ENCODE data around the gene LEUTX. TPM values are rescaled to one million over a fixed set of nuclear protein-coding genes. Genes with fewer than 3 reads are reported as not detected.

LEUTX gene
- total and polyA plus RNA-seq, 4 donors, result not detected

GRCh38 chr19:39737891-39738290 lies 40.8 kb upstream of the LEUTX start, which contains the start of gene CLC:
Gene CLC (minus strand): TSS chr19:39738029. CDS start chr19:39737952, 77 bp downstream.
- TF ChIP-seq CTCF (IDR thresholded peaks at IDR 0.05; ENCODE audit: low read depth, low read length, missing input control) (no peak), HNF4G (IDR thresholded peaks at IDR 0.05) (no peak)
- H3K36me3 ChIP-seq (ENCODE audit: control insufficient read depth in 4 of 4, insufficient read depth in 3 of 4, low read depth in 1 of 4, low read length in 3 of 4), result no peaks in the 10 kb centered on the region

DNA sequence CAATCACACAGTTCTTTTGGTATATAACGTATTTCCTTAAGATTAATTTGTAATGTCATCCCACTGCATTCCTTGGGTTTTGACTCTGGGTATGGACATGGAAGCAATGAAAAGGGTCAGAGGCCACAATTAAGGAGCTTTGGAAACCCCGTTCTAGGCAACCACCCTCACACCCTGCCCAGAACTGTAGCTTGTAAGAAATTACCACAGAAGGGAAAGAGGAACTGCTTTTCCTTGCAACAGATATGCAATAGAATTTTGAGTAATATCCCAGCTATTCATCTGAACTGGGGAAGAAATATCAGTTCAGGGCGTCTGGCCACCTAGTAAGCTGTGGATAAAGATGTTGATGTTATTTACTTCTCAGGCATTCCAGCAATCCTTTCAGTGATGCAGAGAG lies 39.8 kb upstream of the LEUTX start:
- Histone ChIP-seq H3K9ac (ENCODE audit: low read depth in 1 of 2, low read length in 2 of 2) (no peak overlapping the region), H3K4me1 (ENCODE audit: control insufficient read depth in 4 of 4, insufficient read depth in 4 of 4, low read length in 3 of 4) (no peaks in the 10 kb centered on the region), H3K4me3 (ENCODE audit: low read depth in 1 of 3, low read length in 3 of 3) (no peak overlapping the region), H3K36me3 (ENCODE audit: control insufficient read depth in 4 of 4, insufficient read depth in 3 of 4, low read depth in 1 of 4, low read length in 3 of 4) (no peaks in the 10 kb centered on the region), H3K27me3 (ENCODE audit: control insufficient read depth in 4 of 4, insufficient read depth in 4 of 4, low read length in 3 of 4) (peaks cover 0 to 5% (median 0%) of the 10 kb centered on the region in 4 donors), H3K27ac (ENCODE audit: low read depth in 1 of 2, low read length in 2 of 2) (no peak overlapping the region), H3K9me3 (ENCODE audit: control insufficient read depth in 4 of 4, low read length in 3 of 4) (no peaks in the 10 kb centered on the region)
- WGBS, result 44% methylated on average over 3 of the region's 3 CpGs
- DNase-seq (ENCODE audit: low spot score), result no peak
- TF ChIP-seq SP1 (IDR thresholded peaks at IDR 0.05) (no peak), ATF3 (IDR thresholded peaks at IDR 0.05) (no peak)

More at GRCh38 chr19:39737891-39738290, 40.8 kb upstream of the LEUTX start, which contains the start of gene CLC:
- no peak within 1 kb of the TSS for H3K27ac ChIP-seq (ENCODE audit: low read depth in 1 of 2, low read length in 2 of 2)
- H3K9me3 ChIP-seq (ENCODE audit: control insufficient read depth in 4 of 4, low read length in 3 of 4), result no peaks in the 10 kb centered on the region
- no peak within 1 kb of the TSS for H3K9ac ChIP-seq (ENCODE audit: low read depth in 1 of 2, low read length in 2 of 2)
- H3K4me1 ChIP-seq (ENCODE audit: control insufficient read depth in 4 of 4, insufficient read depth in 4 of 4, low read length in 3 of 4), result no peaks in the 10 kb centered on the region
- H3K27me3 ChIP-seq (ENCODE audit: control insufficient read depth in 4 of 4, insufficient read depth in 4 of 4, low read length in 3 of 4), result peaks cover 0 to 5% (median 0%) of the 10 kb centered on the region in 4 donors
- 41% methylated on average over 3 of the region's 3 CpGs for WGBS
- H3K4me3 ChIP-seq (ENCODE audit: low read depth in 1 of 3, low read length in 3 of 3), result no peak within 1 kb of the TSS
- no peak for DNase-seq (ENCODE audit: low spot score)

DNA sequence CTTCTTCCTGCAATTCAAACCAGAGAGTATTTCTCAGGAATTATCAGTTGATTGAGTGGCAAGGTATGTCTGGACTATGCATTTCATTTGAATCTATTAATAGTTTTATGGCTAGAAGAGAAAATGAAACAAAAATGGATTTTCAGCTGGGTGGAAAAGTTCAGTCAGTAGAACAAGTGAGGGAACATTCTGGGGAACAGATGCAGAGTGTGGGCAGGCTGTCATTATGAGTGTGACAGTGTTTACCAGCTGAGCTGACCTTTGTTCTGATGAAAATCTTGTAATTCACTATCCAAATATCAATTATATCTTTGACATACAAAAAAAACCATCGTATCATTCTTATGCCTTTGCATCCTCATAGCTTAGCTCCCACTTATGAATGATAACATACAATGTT lies 38.3 kb upstream of the LEUTX start:
- peaks cover 0 to 5% (median 0%) of the 10 kb centered on the region in 4 donors for H3K27me3 ChIP-seq (ENCODE audit: control insufficient read depth in 4 of 4, insufficient read depth in 4 of 4, low read length in 3 of 4)

GRCh38 chr19:39745643-39746042 lies 33.0 kb upstream of the LEUTX start:
- Histone ChIP-seq H3K27ac (ENCODE audit: low read depth in 1 of 2, low read length in 2 of 2) (no peak overlapping the region), H3K27me3 (ENCODE audit: control insufficient read depth in 4 of 4, insufficient read depth in 4 of 4, low read length in 3 of 4) (no peaks in the 10 kb centered on the region), H3K36me3 (ENCODE audit: control insufficient read depth in 4 of 4, insufficient read depth in 3 of 4, low read depth in 1 of 4, low read length in 3 of 4) (no peaks in the 10 kb centered on the region), H3K9ac (ENCODE audit: low read depth in 1 of 2, low read length in 2 of 2) (no peak overlapping the region), H3K9me3 (ENCODE audit: control insufficient read depth in 4 of 4, low read length in 3 of 4) (no peaks in the 10 kb centered on the region), H3K4me3 (ENCODE audit: low read depth in 1 of 3, low read length in 3 of 3) (no peak overlapping the region), H3K4me1 (ENCODE audit: control insufficient read depth in 4 of 4, insufficient read depth in 4 of 4, low read length in 3 of 4) (no peaks in the 10 kb centered on the region)
- 59% methylated on average over 3 of the region's 3 CpGs for WGBS
- DNase-seq (ENCODE audit: low spot score), result no peak
- no peak for TF ChIP-seq HNF4A (conservative IDR thresholded peaks at IDR 0.05)
- TF ChIP-seq RXRA (IDR thresholded peaks at IDR 0.05), result no peak
- TF ChIP-seq ATF3 (IDR thresholded peaks at IDR 0.05), result no peak
- no peak for TF ChIP-seq FOXA2 (IDR thresholded peaks at IDR 0.05)
- no peak for TF ChIP-seq EGR1 (IDR thresholded peaks at IDR 0.05; ENCODE audit: low read depth in 2 of 2)
- no peak for TF ChIP-seq HNF4G (IDR thresholded peaks at IDR 0.05)
- TF ChIP-seq, protein P1, sequence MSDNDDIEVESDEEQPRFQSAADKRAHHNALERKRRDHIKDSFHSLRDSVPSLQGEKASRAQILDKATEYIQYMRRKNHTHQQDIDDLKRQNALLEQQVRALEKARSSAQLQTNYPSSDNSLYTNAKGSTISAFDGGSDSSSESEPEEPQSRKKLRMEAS (IDR thresholded peaks at IDR 0.05), result no peak
- no peak for TF ChIP-seq TAF1 (conservative IDR thresholded peaks at IDR 0.05)
- no peak for TF ChIP-seq SP1 (IDR thresholded peaks at IDR 0.05)
- TF ChIP-seq FOXA1 (IDR thresholded peaks at IDR 0.05), result no peak
- no peak for TF ChIP-seq NR2F2 (IDR thresholded peaks at IDR 0.05)
- no peak for TF ChIP-seq CTCF (IDR thresholded peaks at IDR 0.05; ENCODE audit: low read depth, low read length, missing input control)
- TF ChIP-seq, protein P2, sequence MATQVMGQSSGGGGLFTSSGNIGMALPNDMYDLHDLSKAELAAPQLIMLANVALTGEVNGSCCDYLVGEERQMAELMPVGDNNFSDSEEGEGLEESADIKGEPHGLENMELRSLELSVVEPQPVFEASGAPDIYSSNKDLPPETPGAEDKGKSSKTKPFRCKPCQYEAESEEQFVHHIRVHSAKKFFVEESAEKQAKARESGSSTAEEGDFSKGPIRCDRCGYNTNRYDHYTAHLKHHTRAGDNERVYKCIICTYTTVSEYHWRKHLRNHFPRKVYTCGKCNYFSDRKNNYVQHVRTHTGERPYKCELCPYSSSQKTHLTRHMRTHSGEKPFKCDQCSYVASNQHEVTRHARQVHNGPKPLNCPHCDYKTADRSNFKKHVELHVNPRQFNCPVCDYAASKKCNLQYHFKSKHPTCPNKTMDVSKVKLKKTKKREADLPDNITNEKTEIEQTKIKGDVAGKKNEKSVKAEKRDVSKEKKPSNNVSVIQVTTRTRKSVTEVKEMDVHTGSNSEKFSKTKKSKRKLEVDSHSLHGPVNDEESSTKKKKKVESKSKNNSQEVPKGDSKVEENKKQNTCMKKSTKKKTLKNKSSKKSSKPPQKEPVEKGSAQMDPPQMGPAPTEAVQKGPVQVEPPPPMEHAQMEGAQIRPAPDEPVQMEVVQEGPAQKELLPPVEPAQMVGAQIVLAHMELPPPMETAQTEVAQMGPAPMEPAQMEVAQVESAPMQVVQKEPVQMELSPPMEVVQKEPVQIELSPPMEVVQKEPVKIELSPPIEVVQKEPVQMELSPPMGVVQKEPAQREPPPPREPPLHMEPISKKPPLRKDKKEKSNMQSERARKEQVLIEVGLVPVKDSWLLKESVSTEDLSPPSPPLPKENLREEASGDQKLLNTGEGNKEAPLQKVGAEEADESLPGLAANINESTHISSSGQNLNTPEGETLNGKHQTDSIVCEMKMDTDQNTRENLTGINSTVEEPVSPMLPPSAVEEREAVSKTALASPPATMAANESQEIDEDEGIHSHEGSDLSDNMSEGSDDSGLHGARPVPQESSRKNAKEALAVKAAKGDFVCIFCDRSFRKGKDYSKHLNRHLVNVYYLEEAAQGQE (IDR thresholded peaks at IDR 0.05), result no peak

More for the DNA sequence above, 38.3 kb upstream of the LEUTX start:
- DNase-seq (ENCODE audit: low spot score), result no peak
- Histone ChIP-seq H3K9me3 (ENCODE audit: control insufficient read depth in 4 of 4, low read length in 3 of 4) (no peaks in the 10 kb centered on the region), H3K36me3 (ENCODE audit: control insufficient read depth in 4 of 4, insufficient read depth in 3 of 4, low read depth in 1 of 4, low read length in 3 of 4) (no peaks in the 10 kb centered on the region), H3K4me1 (ENCODE audit: control insufficient read depth in 4 of 4, insufficient read depth in 4 of 4, low read length in 3 of 4) (no peaks in the 10 kb centered on the region), H3K4me3 (ENCODE audit: low read depth in 1 of 3, low read length in 3 of 3) (no peak overlapping the region), H3K9ac (ENCODE audit: low read depth in 1 of 2, low read length in 2 of 2) (no peak overlapping the region), H3K27ac (ENCODE audit: low read depth in 1 of 2, low read length in 2 of 2) (no peak overlapping the region)
- no peak for TF ChIP-seq EGR1 (IDR thresholded peaks at IDR 0.05; ENCODE audit: low read depth in 2 of 2)
- no peak for TF ChIP-seq HNF4A (conservative IDR thresholded peaks at IDR 0.05)
- TF ChIP-seq JUND (IDR thresholded peaks at IDR 0.05), result no peak
- TF ChIP-seq RAD21 (IDR thresholded peaks at IDR 0.05), result no peak
- TF ChIP-seq FOXA2 (IDR thresholded peaks at IDR 0.05), result no peak
- TF ChIP-seq HNF4G (IDR thresholded peaks at IDR 0.05), result no peak
- WGBS, result 77% methylated on average over 1 of the region's 1 CpG

Data from liver (tissue), 9 donors.